HEK293 (cell line): ENCODE measurements around the gene PID1.

Experiments
- CTCF ChIA-PET: fragments of 350-600 bp; formaldehyde crosslinking; extraction: SDS; loops from one replicate; lab custom pipeline; 2021; ENCODE audit warnings: antibody characterized with exemption; lab: Yijun Ruan, JAX
- POLR2A ChIA-PET: fragments of 300-600 bp; formaldehyde crosslinking; extraction: SDS; loops from one replicate; lab custom pipeline; 2020; ENCODE audit warnings: antibody characterized with exemption, inconsistent platforms; lab: Yijun Ruan, JAX
- H3K27ac ChIP-seq: fragments of 200-500 bp; sonication (Bioruptor generic); 2 replicates; pipeline ENCODE4 v1.5.1; 2014; ENCODE audit warnings: low read depth, low read length, control low read depth, inconsistent platforms; ENCODE audit errors: extremely low read depth
- H3K36me3 ChIP-seq, 2 experiments: fragments of 200-500 bp in 1 of 2; sonication (Bioruptor generic) in 1 of 2; 1 replicate in 1 of 2; 2 replicates in 1 of 2; pipeline ENCODE4 v1.5.1; 2014 to 2017; ENCODE audit warnings: inconsistent platforms in 2 of 2, low read length in 2 of 2; ENCODE audit not compliant: control insufficient read depth in 2 of 2, insufficient read depth in 1 of 2
- H3K4me1 ChIP-seq: fragments of 200-500 bp; sonication (Bioruptor generic); 2 replicates; pipeline ENCODE4 v1.5.1; 2014; ENCODE audit warnings: mild to moderate bottlenecking, low read length, inconsistent platforms; ENCODE audit not compliant: control insufficient read depth, insufficient read depth
- H3K4me3 ChIP-seq: 2 replicates; pipeline ENCODE4 v1.5.1; 2011; ENCODE audit warnings: low read depth, mild to moderate bottlenecking, control low read depth, low read length, moderate library complexity
- H3K9me3 ChIP-seq: fragments of 200-500 bp; sonication (Bioruptor generic); 2 replicates; pipeline ENCODE4 v1.5.1; 2014; ENCODE audit warnings: low read depth, low read length, inconsistent platforms; ENCODE audit not compliant: control insufficient read depth, insufficient read depth
- HOXA7 ChIP-seq: sonication (generic); formaldehyde crosslinking; IDR thresholded peaks from 2 replicates; pipeline ENCODE4 v1.8.1; 2022; ENCODE audit warnings: missing genetic modification reagents, borderline replicate concordance
- MEIS1 ChIP-seq: sonication (generic); formaldehyde crosslinking; IDR thresholded peaks from 2 replicates; pipeline ENCODE4 v1.8.1; 2022; ENCODE audit warnings: missing genetic modification reagents, mild to moderate bottlenecking, borderline replicate concordance
- OSR2 ChIP-seq: fragments of 450-650 bp; formaldehyde crosslinking; IDR thresholded peaks from 2 replicates; pipeline ENCODE4 v1.5.1; 2016; ENCODE audit warnings: missing biosample characterization, missing genetic modification characterization
- OVOL3 ChIP-seq: fragments of 450-650 bp; formaldehyde crosslinking; IDR thresholded peaks from 2 replicates; pipeline ENCODE4 v1.5.1; 2016; ENCODE audit warnings: missing biosample characterization, missing genetic modification characterization
- SP2 ChIP-seq: fragments of 450-650 bp; formaldehyde crosslinking; IDR thresholded peaks from 2 replicates; pipeline ENCODE4 v1.5.1; 2016; ENCODE audit warnings: missing biosample characterization, missing genetic modification characterization
- ZBTB26 ChIP-seq: fragments of 450-650 bp; formaldehyde crosslinking; optimal IDR thresholded peaks from 2 replicates; pipeline ENCODE3; 2016; ENCODE audit warnings: missing biosample characterization, mild to moderate bottlenecking, missing genetic modification characterization
- ZBTB7A ChIP-seq: fragments of 450-650 bp; formaldehyde crosslinking; IDR thresholded peaks from 2 replicates; pipeline ENCODE4 v1.5.1; 2016; ENCODE audit warnings: low read depth, missing biosample characterization, missing genetic modification characterization
- ZNF112 ChIP-seq: fragments of 450-650 bp; formaldehyde crosslinking; IDR thresholded peaks from 2 replicates; pipeline ENCODE4 v1.5.0; 2017; ENCODE audit warnings: missing biosample characterization, missing genetic modification characterization
- ZNF157 ChIP-seq: fragments of 450-650 bp; formaldehyde crosslinking; IDR thresholded peaks from 2 replicates; pipeline ENCODE4 v1.5.1; 2016; ENCODE audit warnings: missing biosample characterization, missing genetic modification characterization
- ZNF174 ChIP-seq: fragments of 450-650 bp; formaldehyde crosslinking; IDR thresholded peaks from 2 replicates; pipeline ENCODE4 v1.5.0; 2017; ENCODE audit warnings: missing biosample characterization, mild to moderate bottlenecking, missing genetic modification characterization
- ZNF433 ChIP-seq: fragments of 450-650 bp; formaldehyde crosslinking; IDR thresholded peaks from 2 replicates; pipeline ENCODE4 v1.5.1; 2016; ENCODE audit warnings: missing biosample characterization, missing genetic modification characterization, low read depth
- ZNF510 ChIP-seq: fragments of 450-650 bp; formaldehyde crosslinking; IDR thresholded peaks from 2 replicates; pipeline ENCODE4 v1.5.1; 2018; ENCODE audit warnings: mild to moderate bottlenecking, missing genetic modification characterization, missing biosample characterization; ENCODE audit not compliant: insufficient replicate concordance
- ZNF555 ChIP-seq: fragments of 450-650 bp; formaldehyde crosslinking; conservative IDR thresholded peaks from 2 replicates; pipeline ENCODE4 v1.5.1; 2017; ENCODE audit warnings: missing biosample characterization, mild to moderate bottlenecking, missing genetic modification characterization, inconsistent platforms
- ZNF621 ChIP-seq: fragments of 450-650 bp; formaldehyde crosslinking; IDR thresholded peaks from 2 replicates; pipeline ENCODE4 v1.5.1; 2017; ENCODE audit warnings: missing biosample characterization, missing genetic modification characterization
- ZNF701 ChIP-seq: fragments of 450-650 bp; formaldehyde crosslinking; IDR thresholded peaks from 2 replicates; pipeline ENCODE4 v1.5.1; 2016; ENCODE audit warnings: missing biosample characterization, missing genetic modification characterization
- ZNF791 ChIP-seq: fragments of 450-650 bp; formaldehyde crosslinking; IDR thresholded peaks from 2 replicates; pipeline ENCODE4 v1.5.1; 2016; ENCODE audit warnings: missing biosample characterization, missing genetic modification characterization
- ZNF792 ChIP-seq: fragments of 450-650 bp; formaldehyde crosslinking; IDR thresholded peaks from 2 replicates; pipeline ENCODE4 v1.5.1; 2016; ENCODE audit warnings: missing biosample characterization, missing genetic modification characterization
- ZSCAN5A ChIP-seq: fragments of 450-650 bp; formaldehyde crosslinking; IDR thresholded peaks from 2 replicates; pipeline ENCODE4 v1.5.1; 2016; ENCODE audit warnings: missing biosample characterization, missing genetic modification characterization
- TF ChIP-seq, protein P1 (sequence below): sonication (generic); formaldehyde crosslinking; IDR thresholded peaks from 2 replicates; pipeline ENCODE4 v1.8.1; 2022; ENCODE audit warnings: mild to moderate bottlenecking, moderate library complexity, missing genetic modification reagents

Gene PID1

GRCh38 chr2:229240984-229241491, 30.0 kb downstream of the PID1 start (continued):
- TF ChIP-seq MEIS1, result no peak
- TF ChIP-seq ZNF791 (tag by site-specific recombination), result no peak
- TF ChIP-seq OSR2 (tag by site-specific recombination), result no peak
- TF ChIP-seq HOXA7, result no peak
- TF ChIP-seq ZNF112 (tag by site-specific recombination), result no peak
- TF ChIP-seq ZNF510 (tag by site-specific recombination), result no peak
- TF ChIP-seq, protein P1, sequence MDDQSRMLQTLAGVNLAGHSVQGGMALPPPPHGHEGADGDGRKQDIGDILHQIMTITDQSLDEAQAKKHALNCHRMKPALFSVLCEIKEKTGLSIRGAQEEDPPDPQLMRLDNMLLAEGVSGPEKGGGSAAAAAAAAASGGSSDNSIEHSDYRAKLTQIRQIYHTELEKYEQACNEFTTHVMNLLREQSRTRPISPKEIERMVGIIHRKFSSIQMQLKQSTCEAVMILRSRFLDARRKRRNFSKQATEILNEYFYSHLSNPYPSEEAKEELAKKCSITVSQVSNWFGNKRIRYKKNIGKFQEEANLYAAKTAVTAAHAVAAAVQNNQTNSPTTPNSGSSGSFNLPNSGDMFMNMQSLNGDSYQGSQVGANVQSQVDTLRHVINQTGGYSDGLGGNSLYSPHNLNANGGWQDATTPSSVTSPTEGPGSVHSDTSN, result no peak
- TF ChIP-seq ZNF701 (tag by site-specific recombination), result no peak
- no peak for TF ChIP-seq ZBTB7A (tag by site-specific recombination)
- TF ChIP-seq ZSCAN5A (tag by site-specific recombination), result no peak

GRCh38 chr2:229239021-229239420, 32.1 kb downstream of the PID1 start:
- H3K27ac ChIP-seq, result no peak overlapping the region
- TF ChIP-seq OVOL3 (tag by site-specific recombination) (no peak), ZNF433 (tag by site-specific recombination) (no peak), SP2 (no peak), ZNF621 (tag by site-specific recombination) (no peak), ZNF792 (tag by site-specific recombination) (no peak), ZBTB26 (tag by site-specific recombination) (no peak), ZNF174 (tag by site-specific recombination) (no peak), ZNF555 (tag by site-specific recombination) (no peak)
- no peaks in the 10 kb centered on the region; the same call in 1 of the 2 replicates for H3K9me3 ChIP-seq
- POLR2A ChIA-PET, result no interaction called here
- CTCF ChIA-PET, result no interaction called here
- H3K4me3 ChIP-seq, result no peak overlapping the region
- H3K4me1 ChIP-seq, result no peaks in the 10 kb centered on the region
- no peaks in the 10 kb centered on the region for H3K36me3 ChIP-seq

GRCh38 chr2:229237270-229237669, 33.8 kb downstream of the PID1 start:
- Histone ChIP-seq H3K4me1 (no peaks in the 10 kb centered on the region), H3K27ac (no peak overlapping the region), H3K9me3 (no peaks in the 10 kb centered on the region; the same call in 1 of the 2 replicates), H3K36me3 (no peaks in the 10 kb centered on the region), H3K4me3 (no peak overlapping the region)
- POLR2A ChIA-PET, result interaction anchor here (0.7 kb wide), 1 partner anchor 151 kb away, joined by 3 read pairs; no protein-coding TSS in a partner anchor
- CTCF ChIA-PET, result no interaction called here
- no peak for TF ChIP-seq ZNF157
